HG02970 (cell line): ENCODE measurements around the gene GUCY1A1.

ENCODE experiments used
- ATAC-seq: cut with Tn5 transposase; IDR thresholded peaks from one replicate; pipeline ENCODE4 v1.9.1; 2021; ENCODE audit warnings: mild to moderate bottlenecking, moderate library complexity, moderate number of reproducible peaks; ENCODE audit not compliant: unreplicated experiment, low FRiP score

Gene GUCY1A1

GRCh38 chr4:155658681-155659064 lies 8.0 kb upstream of the GUCY1A1 start:
- no peak for ATAC-seq

GRCh38 chr4:155659176-155659575 lies 7.5 kb upstream of the GUCY1A1 start:
- ATAC-seq = no peak

DNA sequence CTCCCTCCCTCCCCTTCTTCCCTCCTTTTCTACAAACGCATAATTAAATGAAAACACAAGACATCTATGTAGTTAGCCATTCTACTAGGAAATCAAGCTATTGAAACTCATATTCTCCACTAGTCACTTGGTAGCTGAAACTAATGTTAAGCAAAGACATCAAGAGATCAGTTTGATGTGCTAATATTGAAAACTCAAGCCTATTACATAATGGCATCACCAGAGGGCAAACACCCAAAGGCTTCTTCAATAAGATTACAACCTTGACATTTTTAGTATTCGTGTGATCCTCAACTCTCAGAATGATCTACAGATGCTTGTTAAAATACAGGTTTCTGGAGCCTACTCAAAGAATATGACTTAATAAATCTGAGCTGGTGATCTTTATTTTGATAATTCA lies 6.2 kb upstream of the GUCY1A1 start:
- no peak for ATAC-seq

DNA sequence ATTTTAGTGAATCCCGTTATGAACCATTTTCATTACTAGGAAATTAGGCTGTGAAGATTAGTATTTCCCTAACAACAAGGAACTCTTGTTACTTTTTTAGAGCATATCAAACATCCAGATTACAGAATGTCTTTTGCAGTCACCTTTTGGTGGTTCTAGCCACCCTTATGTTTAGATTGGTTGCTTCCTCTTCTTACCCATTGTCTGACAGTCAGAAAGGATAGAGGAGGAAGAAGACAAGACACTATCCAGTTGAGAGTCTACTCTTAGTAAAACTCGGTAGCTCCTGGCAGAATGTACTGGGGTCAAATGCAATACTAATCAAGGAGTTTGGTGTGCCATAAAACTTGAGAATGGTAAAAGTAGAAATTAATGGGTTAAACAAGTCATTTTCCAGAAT lies 1.6 kb upstream of the GUCY1A1 start:
- ATAC-seq = no peak

DNA sequence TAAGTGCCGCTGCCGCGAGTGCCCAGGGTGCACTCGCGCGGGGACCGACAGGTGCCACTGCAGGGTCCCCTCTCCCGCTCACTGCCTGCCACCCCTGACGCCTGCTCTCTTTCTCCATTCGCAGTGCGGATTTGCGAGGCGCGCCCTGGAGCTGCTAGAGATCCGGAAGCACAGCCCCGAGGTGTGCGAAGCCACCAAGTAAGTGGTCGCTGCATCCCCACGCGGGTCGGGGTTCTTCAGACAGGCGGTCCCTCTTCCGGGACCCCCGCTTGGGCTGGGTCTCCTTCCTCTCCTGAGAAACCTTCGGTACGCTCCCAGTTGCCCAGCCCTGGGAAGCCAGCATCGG lies 547 bp downstream of the GUCY1A1 start:
- ATAC-seq = peak; percentile 41

GRCh38 chr4:155667568-155668511 lies 1.2 kb downstream of the GUCY1A1 start:
- peak; percentile 42 for ATAC-seq

DNA sequence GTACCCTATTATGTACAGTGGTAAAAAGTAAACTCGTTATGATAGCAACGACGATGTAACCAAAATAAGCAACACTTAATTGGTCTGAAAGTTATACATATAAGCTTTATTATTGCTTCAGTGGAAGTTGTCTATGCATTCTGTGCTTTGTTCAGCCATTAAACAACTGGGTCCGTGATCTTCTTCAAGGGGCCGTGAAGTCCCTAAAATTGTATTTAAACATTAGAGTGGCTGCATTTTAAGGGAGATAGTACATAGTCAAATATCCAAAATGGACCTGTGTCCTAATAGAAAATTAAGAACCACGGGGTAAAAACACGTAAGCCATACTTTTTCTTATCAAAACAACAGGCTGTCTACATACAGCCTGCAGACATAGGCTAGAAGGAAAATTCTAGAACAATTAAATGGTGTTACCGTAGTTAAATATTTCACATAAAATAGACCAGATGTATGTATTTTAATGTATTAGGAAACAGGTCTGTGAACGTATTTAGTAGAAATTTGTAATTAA lies 2.1 kb downstream of the GUCY1A1 start:
- no peak for ATAC-seq

DNA sequence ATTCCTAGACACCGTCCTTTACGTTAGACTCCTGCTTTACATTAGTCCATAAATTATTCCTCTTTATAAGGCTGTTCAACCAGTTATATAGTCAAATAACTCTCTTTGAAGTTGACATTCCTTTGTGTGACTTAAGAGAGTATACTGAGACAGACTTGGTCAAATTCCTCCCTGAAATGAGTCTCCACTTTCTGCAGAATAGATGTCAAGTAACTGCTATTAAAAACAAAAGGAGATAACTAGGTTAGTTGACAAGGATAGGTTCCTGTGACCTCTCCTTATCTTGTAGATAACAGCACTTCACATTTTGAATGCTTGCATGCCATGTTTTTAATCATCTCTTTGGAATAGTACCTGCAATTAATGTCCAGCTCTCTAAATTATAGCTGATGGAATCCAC lies 5.7 kb downstream of the GUCY1A1 start:
- no peak for ATAC-seq

DNA sequence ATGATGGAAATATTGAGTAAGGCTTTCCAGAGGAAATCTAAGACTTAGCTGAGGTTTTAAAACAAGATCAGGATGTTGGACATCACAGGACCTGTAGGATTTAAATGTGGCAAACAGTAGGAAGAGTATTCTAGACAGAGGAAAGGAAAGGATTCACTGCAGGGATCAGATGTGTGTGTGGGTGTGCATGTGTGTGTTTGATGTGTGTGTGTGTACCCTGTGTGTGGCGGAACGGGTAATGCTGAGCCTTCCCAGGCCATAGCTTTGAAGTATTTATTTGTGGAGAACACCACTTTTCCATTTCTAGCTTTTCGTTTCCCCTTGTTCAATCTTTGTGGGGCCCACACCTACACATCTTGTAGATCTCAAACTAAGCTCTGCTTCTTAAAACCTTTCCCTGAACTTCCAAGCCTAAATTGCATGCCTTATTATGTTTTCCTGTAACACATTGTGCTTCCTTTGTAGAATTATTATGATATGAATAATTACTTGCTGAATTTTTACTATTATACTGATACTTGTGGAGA lies 6.9 kb downstream of the GUCY1A1 start:
- ATAC-seq = no peak

DNA sequence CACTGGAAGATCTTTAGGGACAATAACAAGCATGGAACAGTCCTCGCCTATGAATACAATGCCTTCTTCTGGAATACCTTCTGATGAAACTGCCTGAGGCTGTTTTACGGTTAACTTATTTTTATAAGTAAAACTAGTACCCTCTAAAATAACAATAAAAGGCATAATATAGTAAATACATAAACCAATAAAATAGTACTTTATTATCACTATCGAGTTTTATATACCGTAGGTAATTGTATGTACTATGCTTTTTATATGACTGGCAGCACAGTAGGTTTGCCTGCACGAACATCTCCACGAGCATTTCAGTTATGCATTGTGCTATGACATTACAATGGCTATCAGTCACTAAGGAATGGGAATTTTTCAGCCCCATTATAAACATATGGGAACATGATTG lies 8.0 kb downstream of the GUCY1A1 start:
- no peak for ATAC-seq

DNA sequence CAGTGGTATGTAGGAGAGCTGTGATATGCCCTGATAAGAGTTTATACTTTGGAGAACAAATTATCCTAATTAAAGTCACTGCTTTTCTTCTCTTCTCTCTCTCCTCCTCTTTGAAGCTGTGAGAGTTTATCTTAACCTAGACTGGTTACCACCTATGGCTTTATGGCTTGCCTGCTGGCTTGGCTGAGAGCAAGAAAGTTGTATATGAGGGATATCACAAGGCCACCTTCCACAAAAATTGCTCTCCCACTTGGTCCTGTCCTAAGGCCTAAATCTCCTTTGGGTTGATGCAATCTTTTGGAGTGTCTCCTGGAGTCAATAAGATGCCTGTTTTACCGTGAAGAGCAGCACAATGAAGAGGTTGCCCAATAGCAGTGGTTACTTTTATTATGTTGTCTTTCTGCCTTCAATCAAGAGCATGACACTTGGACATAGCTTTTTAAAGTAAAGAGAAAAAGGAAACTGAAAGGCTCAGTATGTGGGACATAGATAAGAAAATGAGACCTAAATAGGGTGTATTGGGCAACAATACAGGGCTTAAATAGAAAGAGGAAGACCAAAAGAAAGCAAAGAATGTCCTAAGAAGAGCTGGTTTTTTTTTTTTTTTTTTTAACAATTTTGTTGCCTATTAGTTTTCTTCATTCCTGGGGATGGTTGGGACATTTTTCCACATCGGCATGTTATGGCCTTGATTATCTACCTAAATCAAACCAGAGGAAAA lies 9.2 kb downstream of the GUCY1A1 start:
- no peak for ATAC-seq

GRCh38 chr4:155676430-155676825 lies 9.8 kb downstream of the GUCY1A1 start:
- no peak for ATAC-seq

- ATAC-seq = no peak
These were observed 11.4 kb downstream of the GUCY1A1 start for GRCh38 chr4:155678011-155678410.

DNA sequence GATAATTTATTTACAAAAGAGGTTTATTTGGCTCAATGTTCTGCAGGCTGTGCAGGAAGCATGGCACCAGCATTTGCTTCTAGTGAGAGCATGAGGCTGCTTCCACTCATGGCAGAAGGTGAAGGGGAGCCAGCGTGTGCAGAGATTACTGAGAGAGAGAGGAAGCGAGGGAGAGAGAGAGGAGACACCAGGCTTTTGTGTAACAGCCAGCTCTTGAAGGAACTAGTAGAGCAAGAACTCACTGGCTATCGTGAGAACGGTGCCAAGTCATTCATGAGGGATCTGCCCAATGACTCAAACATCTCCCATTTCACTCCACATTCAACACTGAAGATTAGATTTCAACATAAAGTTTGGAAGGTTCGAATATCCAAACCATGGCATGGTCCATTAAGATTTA lies 12.7 kb downstream of the GUCY1A1 start:
- no peak for ATAC-seq

- no peak for ATAC-seq
These were observed 15.2 kb downstream of the GUCY1A1 start for GRCh38 chr4:155681886-155682285.

- ATAC-seq = no peak
These were observed 17.8 kb downstream of the GUCY1A1 start for GRCh38 chr4:155684423-155684822.

- no peak for ATAC-seq
These were observed 18.4 kb downstream of the GUCY1A1 start for GRCh38 chr4:155684892-155685541.

- ATAC-seq = no peak
These were observed 20.8 kb downstream of the GUCY1A1 start for GRCh38 chr4:155687380-155687982.

DNA sequence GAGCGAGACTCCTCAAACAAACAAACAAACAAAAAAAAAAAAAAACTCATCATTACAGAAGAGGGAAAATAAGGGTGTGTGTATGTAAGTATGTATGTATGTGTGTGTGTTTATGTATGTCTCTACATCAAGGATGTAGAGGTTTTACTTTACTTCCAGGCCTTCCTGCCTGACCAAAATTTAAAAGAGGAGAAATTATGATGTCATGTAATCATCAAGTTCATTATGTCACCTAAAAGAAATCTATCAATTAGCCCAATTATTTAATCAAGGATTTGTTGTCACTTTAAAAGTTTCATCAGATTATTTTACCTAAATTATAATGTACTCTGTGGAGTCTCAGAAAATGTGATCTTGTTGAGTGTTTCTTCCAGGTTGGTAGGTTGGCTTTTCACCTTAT lies 21.6 kb downstream of the GUCY1A1 start:
- no peak for ATAC-seq

- no peak for ATAC-seq
These were observed 22.2 kb downstream of the GUCY1A1 start for GRCh38 chr4:155688860-155689259.
